ENCODE data around the gene CELF2.

CELF2 gene

DNA sequence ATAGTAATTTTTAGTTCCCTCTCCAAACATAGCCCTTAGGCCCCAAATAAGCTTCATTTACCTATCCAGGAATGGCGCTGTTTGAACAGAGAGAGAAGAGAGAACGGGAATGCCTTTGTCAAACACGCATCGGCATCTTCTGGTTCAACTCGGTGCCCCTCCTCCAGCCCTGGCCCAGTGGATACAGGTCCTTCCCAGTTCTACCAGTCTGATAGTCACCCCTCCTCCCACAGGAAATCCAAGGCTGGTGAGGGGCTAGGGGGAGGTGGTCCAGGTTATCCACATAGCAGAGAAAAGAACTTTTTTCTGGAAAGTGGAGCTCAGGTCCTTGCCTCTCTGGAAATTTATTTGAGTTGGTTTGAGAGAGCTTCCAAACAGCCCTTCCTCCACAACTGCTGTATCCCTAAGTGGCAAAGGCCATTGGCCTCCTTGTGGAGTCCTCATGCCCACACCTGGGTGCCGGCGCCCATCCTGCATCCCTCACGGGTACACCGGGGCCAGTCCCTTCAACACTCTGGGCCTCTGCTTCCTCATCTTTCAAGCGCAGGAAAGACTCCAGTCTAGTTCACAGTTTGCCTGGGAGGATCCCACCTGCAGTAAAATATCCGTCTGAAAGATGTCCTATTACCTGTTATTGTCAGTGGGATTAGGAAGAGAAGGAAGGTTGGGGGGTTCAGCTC is 287.4 kb downstream of the CELF2 start:
- DNase-seq = no peak
- Histone ChIP-seq H3K4me3 (no peak overlapping the region), H3K27me3 (no peaks in the 10 kb centered on the region), H3K27ac (no peak overlapping the region), H3K36me3 (peaks cover 74 to 88% (median 81%) of the 10 kb centered on the region in 3 donors), H3K9me3 (peaks cover 0 to 25% (median 21%) of the 10 kb centered on the region in 3 donors), H3K4me1 (no peaks in the 10 kb centered on the region)
- TF ChIP-seq, protein P1, sequence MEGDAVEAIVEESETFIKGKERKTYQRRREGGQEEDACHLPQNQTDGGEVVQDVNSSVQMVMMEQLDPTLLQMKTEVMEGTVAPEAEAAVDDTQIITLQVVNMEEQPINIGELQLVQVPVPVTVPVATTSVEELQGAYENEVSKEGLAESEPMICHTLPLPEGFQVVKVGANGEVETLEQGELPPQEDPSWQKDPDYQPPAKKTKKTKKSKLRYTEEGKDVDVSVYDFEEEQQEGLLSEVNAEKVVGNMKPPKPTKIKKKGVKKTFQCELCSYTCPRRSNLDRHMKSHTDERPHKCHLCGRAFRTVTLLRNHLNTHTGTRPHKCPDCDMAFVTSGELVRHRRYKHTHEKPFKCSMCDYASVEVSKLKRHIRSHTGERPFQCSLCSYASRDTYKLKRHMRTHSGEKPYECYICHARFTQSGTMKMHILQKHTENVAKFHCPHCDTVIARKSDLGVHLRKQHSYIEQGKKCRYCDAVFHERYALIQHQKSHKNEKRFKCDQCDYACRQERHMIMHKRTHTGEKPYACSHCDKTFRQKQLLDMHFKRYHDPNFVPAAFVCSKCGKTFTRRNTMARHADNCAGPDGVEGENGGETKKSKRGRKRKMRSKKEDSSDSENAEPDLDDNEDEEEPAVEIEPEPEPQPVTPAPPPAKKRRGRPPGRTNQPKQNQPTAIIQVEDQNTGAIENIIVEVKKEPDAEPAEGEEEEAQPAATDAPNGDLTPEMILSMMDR (IDR thresholded peaks at IDR 0.05) = no peak
- intact Hi-C loops (cut with DNase I; ENCODE audit: low total_unique reads) = no loop called here

DNA sequence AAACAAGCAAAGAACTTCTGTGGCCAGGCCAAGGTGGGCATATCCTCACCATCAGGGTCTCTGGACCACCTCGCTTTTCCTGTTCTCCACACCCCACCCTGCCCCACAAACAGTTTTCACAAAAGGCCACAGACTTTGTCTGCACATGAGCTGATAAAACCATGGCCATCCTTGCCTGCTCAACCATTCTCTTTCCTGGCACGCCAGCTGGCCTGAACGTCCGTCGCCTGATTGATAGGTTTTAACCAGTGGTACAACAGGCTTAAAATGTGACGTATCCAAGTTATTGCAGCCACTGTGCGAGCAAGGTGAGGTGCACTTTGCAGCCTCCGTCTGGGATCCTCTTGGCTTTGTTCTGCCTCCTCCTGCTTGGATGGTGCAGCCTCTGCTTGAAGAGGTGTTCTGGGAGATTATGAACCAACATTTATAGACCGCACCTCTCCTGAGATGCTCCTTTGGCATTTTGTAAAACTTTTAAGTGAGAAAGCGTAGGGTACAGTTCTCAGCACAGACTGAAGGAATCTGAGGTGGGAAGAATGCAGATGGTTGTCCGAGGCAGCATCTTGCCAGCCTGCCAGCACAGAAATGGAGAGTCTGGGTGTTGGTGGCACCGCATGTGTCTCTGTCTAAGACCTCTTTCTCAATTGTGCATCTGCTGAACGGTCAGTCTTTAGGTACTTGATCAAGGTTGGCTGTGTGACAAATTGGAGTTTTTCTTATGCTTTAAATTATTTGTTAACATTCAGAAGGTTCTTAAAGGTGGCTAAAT is 288.3 kb downstream of the CELF2 start:
- TF ChIP-seq, protein P1 (IDR thresholded peaks at IDR 0.05) = no peak
- Histone ChIP-seq H3K9me3 (peaks cover 0 to 25% (median 21%) of the 10 kb centered on the region in 3 donors), H3K27ac (no peak overlapping the region), H3K4me3 (no peak overlapping the region), H3K36me3 (peaks cover 74 to 87% (median 77%) of the 10 kb centered on the region in 3 donors), H3K4me1 (no peaks in the 10 kb centered on the region), H3K27me3 (no peaks in the 10 kb centered on the region)
- no peak for DNase-seq
- intact Hi-C loops (cut with DNase I; ENCODE audit: low total_unique reads) = no loop called here

DNA sequence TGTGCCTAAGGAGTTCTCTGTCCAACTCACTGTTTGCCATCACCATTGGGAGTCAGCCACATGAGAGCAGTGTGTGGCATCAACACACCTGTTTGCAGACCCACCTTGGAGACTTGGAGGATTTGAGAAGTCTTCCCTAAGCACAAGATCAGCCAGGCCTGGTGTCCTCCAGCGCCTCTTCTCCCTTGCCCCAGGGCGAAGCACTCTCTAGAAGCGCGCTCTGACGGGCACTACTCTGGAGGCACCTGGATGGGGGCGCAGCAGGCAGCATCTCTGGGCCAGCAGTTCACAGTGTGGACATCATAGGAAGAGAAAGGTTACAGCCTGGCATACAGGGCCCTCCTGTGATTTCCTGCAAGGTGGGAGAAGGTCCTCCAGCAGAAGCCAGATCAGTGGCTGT is 289.3 kb downstream of the CELF2 start:
- Histone ChIP-seq H3K27ac (no peak overlapping the region), H3K27me3 (no peaks in the 10 kb centered on the region), H3K4me3 (no peak overlapping the region), H3K36me3 (peaks cover 68 to 83% (median 71%) of the 10 kb centered on the region in 3 donors), H3K4me1 (no peaks in the 10 kb centered on the region), H3K9me3 (peaks cover 0 to 25% (median 21%) of the 10 kb centered on the region in 3 donors)
- TF ChIP-seq, protein P1 (IDR thresholded peaks at IDR 0.05) = no peak
- DNase-seq = no peak
- intact Hi-C loops (cut with DNase I; ENCODE audit: low total_unique reads) = no loop called here

DNA sequence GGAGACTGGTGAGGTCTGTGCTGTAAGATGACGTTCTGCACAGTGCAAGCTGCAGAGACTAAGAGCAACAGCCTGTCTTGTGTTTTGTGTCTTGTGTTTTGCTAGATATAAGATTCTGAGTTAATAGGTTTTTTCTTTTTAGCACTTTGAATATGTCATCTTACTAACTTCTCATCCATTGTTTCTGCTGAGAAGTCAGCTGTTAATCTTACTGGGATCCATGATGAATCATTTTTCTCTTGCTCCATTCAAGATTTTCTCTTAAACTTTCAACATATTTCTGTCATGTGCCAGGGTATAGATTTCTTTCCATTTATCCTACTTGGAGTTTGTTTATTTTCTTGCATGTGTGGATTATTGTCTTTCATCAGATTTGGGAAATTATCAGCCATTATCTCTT is 290.3 kb downstream of the CELF2 start:
- Histone ChIP-seq H3K4me1 (no peaks in the 10 kb centered on the region), H3K4me3 (no peak overlapping the region), H3K36me3 (peaks cover 60 to 75% (median 61%) of the 10 kb centered on the region in 3 donors), H3K9me3 (peaks cover 0 to 25% (median 21%) of the 10 kb centered on the region in 3 donors), H3K27ac (no peak overlapping the region), H3K27me3 (no peaks in the 10 kb centered on the region)
- DNase-seq = no peak
- intact Hi-C loops (cut with DNase I; ENCODE audit: low total_unique reads) = no loop called here
- TF ChIP-seq, protein P1 (IDR thresholded peaks at IDR 0.05) = no peak

DNA sequence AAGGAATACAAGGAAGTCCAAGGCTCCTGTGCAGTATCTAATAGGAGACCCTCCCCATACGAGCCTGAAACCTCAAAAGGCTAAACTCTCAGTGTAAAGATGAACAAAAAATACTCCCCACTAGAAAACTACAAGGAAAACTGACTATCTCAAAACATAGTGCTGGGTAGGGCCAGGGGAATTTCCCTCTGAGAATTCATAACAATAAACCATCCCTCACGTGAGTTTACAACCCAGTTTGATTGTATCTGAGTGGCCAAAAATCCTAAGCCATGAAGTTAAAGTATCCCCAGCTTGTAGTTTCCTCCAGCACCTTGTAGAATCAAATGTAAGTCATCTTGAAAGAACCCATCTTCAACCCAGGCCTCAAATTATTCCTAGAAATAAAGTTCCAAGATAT is 293.4 kb downstream of the CELF2 start:
- TF ChIP-seq, protein P1 (IDR thresholded peaks at IDR 0.05) = no peak
- H3K4me3 ChIP-seq = no peak overlapping the region
- H3K27me3 ChIP-seq = no peaks in the 10 kb centered on the region
- no peaks in the 10 kb centered on the region for H3K4me1 ChIP-seq
- peaks cover 40 to 67% (median 54%) of the 10 kb centered on the region in 3 donors for H3K36me3 ChIP-seq
- intact Hi-C loops (cut with DNase I; ENCODE audit: low total_unique reads) = no loop called here
- peaks cover 0 to 21% (median 19%) of the 10 kb centered on the region in 3 donors for H3K9me3 ChIP-seq
- no peak for DNase-seq
- no peak overlapping the region for H3K27ac ChIP-seq
